Stomach (tissue), 4 donors: Measurements from ENCODE around the gene BCAR3.

Experiments used
- EP300 ChIP-seq: sonication (generic); formaldehyde crosslinking; IDR thresholded peaks from one replicate; pipeline ENCODE4 v1.6.1; 2017; ENCODE audit warnings: antibody characterized with exemption
- POLR2A ChIP-seq, 4 donors: fragments of 450-650 bp; IDR thresholded peaks; one replicate each; pipeline ENCODE4 v1.6.1; 2016; ENCODE audit warnings: antibody characterized with exemption in 4 of 4, control low read depth in 2 of 4, mild to moderate bottlenecking in 1 of 4, moderate library complexity in 1 of 4
- POLR2AphosphoS5 ChIP-seq, 3 donors: sonication (generic); formaldehyde crosslinking; IDR thresholded peaks; one replicate each; pipeline ENCODE4 v1.6.1; 2016; ENCODE audit warnings: antibody characterized with exemption in 3 of 3
- TF ChIP-seq, protein P1 (sequence below), 7 experiments: fragments of 450-650 bp in 4 of 7; fragments of 200-600 bp in 3 of 7; sonication (generic) in 3 of 7; IDR thresholded peaks; one replicate each; pipeline ENCODE4 v1.5.1; 2016 to 2019; ENCODE audit warnings: antibody characterized with exemption in 7 of 7, control low read depth in 2 of 7, mild to moderate bottlenecking in 1 of 7

GRCh38 chr1:93692451-93692861 is 10.8 kb upstream of the BCAR3 start:
- TF ChIP-seq POLR2A (IDR thresholded peaks at IDR 0.05) (no peak), POLR2AphosphoS5 (IDR thresholded peaks at IDR 0.05) (no peak), EP300 (no peak)
- TF ChIP-seq, protein P1, sequence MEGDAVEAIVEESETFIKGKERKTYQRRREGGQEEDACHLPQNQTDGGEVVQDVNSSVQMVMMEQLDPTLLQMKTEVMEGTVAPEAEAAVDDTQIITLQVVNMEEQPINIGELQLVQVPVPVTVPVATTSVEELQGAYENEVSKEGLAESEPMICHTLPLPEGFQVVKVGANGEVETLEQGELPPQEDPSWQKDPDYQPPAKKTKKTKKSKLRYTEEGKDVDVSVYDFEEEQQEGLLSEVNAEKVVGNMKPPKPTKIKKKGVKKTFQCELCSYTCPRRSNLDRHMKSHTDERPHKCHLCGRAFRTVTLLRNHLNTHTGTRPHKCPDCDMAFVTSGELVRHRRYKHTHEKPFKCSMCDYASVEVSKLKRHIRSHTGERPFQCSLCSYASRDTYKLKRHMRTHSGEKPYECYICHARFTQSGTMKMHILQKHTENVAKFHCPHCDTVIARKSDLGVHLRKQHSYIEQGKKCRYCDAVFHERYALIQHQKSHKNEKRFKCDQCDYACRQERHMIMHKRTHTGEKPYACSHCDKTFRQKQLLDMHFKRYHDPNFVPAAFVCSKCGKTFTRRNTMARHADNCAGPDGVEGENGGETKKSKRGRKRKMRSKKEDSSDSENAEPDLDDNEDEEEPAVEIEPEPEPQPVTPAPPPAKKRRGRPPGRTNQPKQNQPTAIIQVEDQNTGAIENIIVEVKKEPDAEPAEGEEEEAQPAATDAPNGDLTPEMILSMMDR (IDR thresholded peaks at IDR 0.05): no peak
